Neural progenitor cell (in vitro differentiated cells): ENCODE data around the gene RNF125. TPM values are rescaled to one million over a fixed set of nuclear protein-coding genes. Genes with fewer than 3 reads are reported as not detected.
"Not testable (repeated sequence)": the region's sequence is repeated elsewhere in the genome, so short reads cannot be mapped to it uniquely, and the experiment has no call there.

Experiments used
- DNase-seq: peaks from one replicate; pipeline ENCODE4 v3.0.0-alpha.2; 2016; ENCODE audit warnings: low spot score
- H2AFZ ChIP-seq: fragments of 200-600 bp; sonication (generic); replicated peaks from 2 replicates; pipeline ENCODE4 v1.6.1; 2016; ENCODE audit warnings: antibody characterized with exemption
- H3F3A ChIP-seq: fragments of 200-600 bp; sonication (generic); 2 replicates; pipeline ENCODE4 v1.6.1; 2016; ENCODE audit warnings: antibody characterized with exemption, low read depth
- H3K27ac ChIP-seq: fragments of 200-600 bp; sonication (generic); 2 replicates; pipeline ENCODE4 v1.5.1; 2016; ENCODE audit warnings: mild to moderate bottlenecking
- H3K27me3 ChIP-seq: fragments of 200-600 bp; sonication (generic); 2 replicates; pipeline ENCODE4 v1.6.1; 2016; ENCODE audit warnings: mild to moderate bottlenecking, moderate library complexity
- H3K36me3 ChIP-seq: fragments of 200-600 bp; sonication (generic); 2 replicates; pipeline ENCODE4 v1.5.1; 2016
- H3K4me1 ChIP-seq: fragments of 200-600 bp; sonication (generic); 2 replicates; pipeline ENCODE4 v1.6.1; 2016; ENCODE audit warnings: mixed run types
- H3K4me2 ChIP-seq: fragments of 200-600 bp; sonication (generic); 2 replicates; pipeline ENCODE4 v1.6.1; 2016
- H3K4me3 ChIP-seq: fragments of 200-600 bp; sonication (generic); 2 replicates; pipeline ENCODE4 v1.5.1; 2016
- H3K79me2 ChIP-seq: fragments of 200-600 bp; sonication (generic); 2 replicates; pipeline ENCODE4 v1.6.1; 2016; ENCODE audit warnings: low read depth
- H3K9ac ChIP-seq: fragments of 200-600 bp; sonication (generic); 2 replicates; pipeline ENCODE4 v1.6.1; 2016
- H3K9me3 ChIP-seq: fragments of 200-600 bp; sonication (generic); 2 replicates; pipeline ENCODE4 v1.5.1; 2016; ENCODE audit warnings: low read depth
- H4K20me1 ChIP-seq: fragments of 200-600 bp; sonication (generic); 2 replicates; pipeline ENCODE4 v1.6.1; 2016; ENCODE audit warnings: low read depth
- H3K27ac Mint-ChIP-seq: 3 replicates; pipeline ENCODE4 v1.8.0; 2021; ENCODE audit warnings: mixed read lengths
- H3K27me3 Mint-ChIP-seq: 2 replicates; pipeline ENCODE4 v1.8.0; 2022; ENCODE audit warnings: low read depth, mild to moderate bottlenecking, inconsistent platforms, moderate library complexity, mixed read lengths; ENCODE audit not compliant: insufficient read depth
- H3K36me3 Mint-ChIP-seq: 3 replicates; pipeline ENCODE4 v1.8.0; 2021; ENCODE audit warnings: mixed read lengths
- H3K4me1 Mint-ChIP-seq: 3 replicates; pipeline ENCODE4 v1.8.0; 2021; ENCODE audit warnings: mixed read lengths
- H3K4me3 Mint-ChIP-seq: 3 replicates; pipeline ENCODE4 v1.8.0; 2021; ENCODE audit warnings: mild to moderate bottlenecking, moderate library complexity, mixed read lengths
- H3K9me3 Mint-ChIP-seq: 3 replicates; pipeline ENCODE4 v1.8.0; 2020; ENCODE audit warnings: mixed read lengths
- CTCF ChIP-seq: fragments of 200-600 bp; sonication (generic); IDR thresholded peaks from 2 replicates; pipeline ENCODE4 v1.5.1; 2017; ENCODE audit warnings: antibody characterized with exemption, mild to moderate bottlenecking
- EZH2 ChIP-seq: fragments of 200-600 bp; sonication (generic); IDR thresholded peaks from 2 replicates; pipeline ENCODE4 v1.6.1; 2017; ENCODE audit warnings: antibody characterized with exemption, mild to moderate bottlenecking, moderate library complexity
- EZH2phosphoT487 ChIP-seq: fragments of 200-600 bp; sonication (generic); IDR thresholded peaks from 2 replicates; pipeline ENCODE4 v1.6.1; 2017; ENCODE audit warnings: antibody characterized with exemption
- total RNA-seq: library from RNA; depleted of rRNA; stranded (reverse); fragments of >200 nt; gene quantifications from 2 replicates; pipeline ENCODE4 v1.2.3, GENCODE V29; 2015; ENCODE audit warnings: low replicate concordance

The RNF125 gene
- total RNA-seq, 1 donor from 2014 or later = 10.2 TPM

- Mint-ChIP-seq H3K4me1 (peaks cover 16% of the 10 kb centered on the region), H3K27me3 (peaks cover 6% of the 10 kb centered on the region), H3K9me3 (peaks cover 3% of the 10 kb centered on the region), H3K27ac (no peak overlapping the region), H3K4me3 (no peak overlapping the region), H3K36me3 (no peaks in the 10 kb centered on the region)
- no peak overlapping the region for H3K4me2 ChIP-seq
- H3K36me3 ChIP-seq = no peaks in the 10 kb centered on the region
- no peak for TF ChIP-seq CTCF
- no peaks in the 10 kb centered on the region for H3K79me2 ChIP-seq
- H3K27ac ChIP-seq = no peak overlapping the region
- no peaks in the 10 kb centered on the region for H3F3A ChIP-seq
- no peak overlapping the region for H2AFZ ChIP-seq
- DNase-seq = no peak
- no peak overlapping the region for H3K4me3 ChIP-seq
- no peaks in the 10 kb centered on the region for H3K9me3 ChIP-seq
- no peaks in the 10 kb centered on the region for H3K27me3 ChIP-seq
- no peaks in the 10 kb centered on the region for H3K4me1 ChIP-seq
- H3K9ac ChIP-seq = no peak overlapping the region
- no peaks in the 10 kb centered on the region for H4K20me1 ChIP-seq
These were observed 65.2 kb downstream of the RNF125 start for GRCh38 chr18:32083781-32084180.

GRCh38 chr18:32086881-32087280 lies 68.3 kb downstream of the RNF125 start:
- TF ChIP-seq EZH2 (no peak), CTCF (no peak), EZH2phosphoT487 (no peak)
- H3K36me3 ChIP-seq = no peaks in the 10 kb centered on the region
- H3K4me1 ChIP-seq = no peaks in the 10 kb centered on the region
- H3F3A ChIP-seq = peaks cover 13% of the 10 kb centered on the region
- Mint-ChIP-seq H3K4me3 (no peak overlapping the region), H3K36me3 (no peaks in the 10 kb centered on the region), H3K4me1 (peaks cover 19% of the 10 kb centered on the region), H3K27ac (no peak overlapping the region), H3K27me3 (peaks cover 4% of the 10 kb centered on the region), H3K9me3 (no peaks in the 10 kb centered on the region)
- no peak for DNase-seq
- H3K27ac ChIP-seq = no peak overlapping the region
- no peak overlapping the region for H3K9ac ChIP-seq
- no peaks in the 10 kb centered on the region for H3K79me2 ChIP-seq
- H3K27me3 ChIP-seq = no peaks in the 10 kb centered on the region
- no peak overlapping the region for H2AFZ ChIP-seq
- no peak overlapping the region for H3K4me2 ChIP-seq
- no peak overlapping the region for H3K4me3 ChIP-seq
- H3K9me3 ChIP-seq = no peaks in the 10 kb centered on the region
- H4K20me1 ChIP-seq = no peaks in the 10 kb centered on the region

GRCh38 chr18:32090831-32091230 lies 72.2 kb downstream of the RNF125 start:
- peak overlapping the region; percentile 59 for H3K4me3 Mint-ChIP-seq
- H3K9ac ChIP-seq, H3K36me3 ChIP-seq, H3K27me3 Mint-ChIP-seq, H3K27me3 ChIP-seq, H3K27ac Mint-ChIP-seq, DNase-seq, H3K4me3 ChIP-seq, H3K9me3 ChIP-seq, H3K9me3 Mint-ChIP-seq, H2AFZ ChIP-seq, H3K27ac ChIP-seq: not testable (repeated sequence)
- peak overlapping the region; percentile 85 for H3K4me2 ChIP-seq
- peaks cover 28% of the 10 kb centered on the region for H3F3A ChIP-seq
- H3K79me2 ChIP-seq = peaks cover 33% of the 10 kb centered on the region
- H3K4me1 ChIP-seq = peaks cover 14% of the 10 kb centered on the region
- peaks cover 28% of the 10 kb centered on the region for H4K20me1 ChIP-seq
- H3K36me3 Mint-ChIP-seq = peaks cover 13% of the 10 kb centered on the region
- peaks cover 22% of the 10 kb centered on the region for H3K4me1 Mint-ChIP-seq

- Histone ChIP-seq H3K27ac (peak overlapping the region; percentile 97), H3K4me1 (peaks cover 14% of the 10 kb centered on the region), H3K4me3 (peak overlapping the region; percentile 61), H3K4me2 (peak overlapping the region; percentile 85), H3K9ac (no peak overlapping the region), H2AFZ (peak overlapping the region; percentile 90), H3K79me2 (peaks cover 37% of the 10 kb centered on the region), H3F3A (peaks cover 28% of the 10 kb centered on the region), H3K27me3 (no peaks in the 10 kb centered on the region), H3K9me3 (no peaks in the 10 kb centered on the region), H3K36me3 (no peaks in the 10 kb centered on the region), H4K20me1 (peaks cover 33% of the 10 kb centered on the region)
- peak overlapping the region; percentile 97 for H3K4me3 Mint-ChIP-seq
- H3K27ac Mint-ChIP-seq = peak overlapping the region; percentile 48
- peaks cover 17% of the 10 kb centered on the region for H3K36me3 Mint-ChIP-seq
- no peak for TF ChIP-seq EZH2phosphoT487
- TF ChIP-seq EZH2 = no peak
- no peak for TF ChIP-seq CTCF
- DNase-seq = no peak
- no peaks in the 10 kb centered on the region for H3K9me3 Mint-ChIP-seq
- H3K27me3 Mint-ChIP-seq = peaks cover 6% of the 10 kb centered on the region
- peaks cover 24% of the 10 kb centered on the region for H3K4me1 Mint-ChIP-seq
These were observed 72.7 kb downstream of the RNF125 start for GRCh38 chr18:32091325-32091723.
